ENCODE results near the gene MRPS22. TPM values are rescaled to one million over a fixed set of nuclear protein-coding genes. Genes with fewer than 3 reads are reported as not detected.

The MRPS22 gene
- total and polyA plus RNA-seq, 3 donors from 2014 or later = 61.1 to 95.8 (median 63.4) TPM

GRCh38 chr3:139324456-139324855, 19.4 kb upstream of the MRPS22 start:
- no peak for TF ChIP-seq POLR2A (IDR thresholded peaks at IDR 0.05)
- TF ChIP-seq CTCF (IDR thresholded peaks at IDR 0.05) = no peak
- intact Hi-C loops (cut with DNase I; ENCODE audit: low total_unique reads) = loop anchor here (10.0 kb wide), 1 partner anchor 210 kb away; no protein-coding TSS in a partner anchor
- 57 to 74% methylated on average over 5 of the region's 5 CpGs for WGBS, 2 donors
- Histone ChIP-seq H3K4me3 (no peak overlapping the region), H3K36me3 (ENCODE audit: low read depth, missing control alignments) (no peaks in the 10 kb centered on the region), H3K9me3 (no peaks in the 10 kb centered on the region), H3K27me3 (no peaks in the 10 kb centered on the region), H3K27ac (no peak overlapping the region), H3K4me1 (peaks cover 2% of the 10 kb centered on the region)
- no peak for DNase-seq

- Histone ChIP-seq H3K27ac (no peak overlapping the region), H3K27me3 (no peaks in the 10 kb centered on the region), H3K9me3 (no peaks in the 10 kb centered on the region), H3K4me1 (peaks cover 3% of the 10 kb centered on the region), H3K4me3 (no peak overlapping the region), H3K36me3 (ENCODE audit: low read depth, missing control alignments) (no peaks in the 10 kb centered on the region)
- WGBS, 2 donors = 73 to 83% methylated on average over 3 of the region's 3 CpGs
- intact Hi-C loops (cut with DNase I; ENCODE audit: low total_unique reads) = loop anchor here (10.0 kb wide), 1 partner anchor 211 kb away; no protein-coding TSS in a partner anchor
- TF ChIP-seq CTCF (IDR thresholded peaks at IDR 0.05) = no peak
- no peak for TF ChIP-seq POLR2A (IDR thresholded peaks at IDR 0.05)
- no peak for DNase-seq
Measured at GRCh38 chr3:139325551-139325950, 18.3 kb upstream of the MRPS22 start.

- DNase-seq = no peak
Measured at GRCh38 chr3:139326131-139326530, 17.7 kb upstream of the MRPS22 start.

GRCh38 chr3:139326707-139327106, 17.1 kb upstream of the MRPS22 start:
- Histone ChIP-seq H3K27ac (no peak overlapping the region), H3K27me3 (no peaks in the 10 kb centered on the region), H3K4me3 (no peak overlapping the region), H3K4me1 (peaks cover 3% of the 10 kb centered on the region), H3K36me3 (ENCODE audit: low read depth, missing control alignments) (no peaks in the 10 kb centered on the region), H3K9me3 (no peaks in the 10 kb centered on the region)
- TF ChIP-seq CTCF (IDR thresholded peaks at IDR 0.05) (no peak), POLR2A (IDR thresholded peaks at IDR 0.05) (no peak)
- intact Hi-C loops (cut with DNase I; ENCODE audit: low total_unique reads) = loop anchor here (10.0 kb wide), 1 partner anchor 212 kb away; no protein-coding TSS in a partner anchor
- WGBS, 2 donors = 69 to 82% methylated on average over 4 of the region's 4 CpGs
- DNase-seq = no peak

More at GRCh38 chr3:139326131-139326530, 17.7 kb upstream of the MRPS22 start:
- Histone ChIP-seq H3K27me3 (no peaks in the 10 kb centered on the region), H3K4me1 (peaks cover 3% of the 10 kb centered on the region), H3K27ac (no peak overlapping the region), H3K36me3 (ENCODE audit: low read depth, missing control alignments) (no peaks in the 10 kb centered on the region), H3K4me3 (no peak overlapping the region), H3K9me3 (no peaks in the 10 kb centered on the region)
- intact Hi-C loops (cut with DNase I; ENCODE audit: low total_unique reads) = loop anchor here (10.0 kb wide), 1 partner anchor 211 kb away; no protein-coding TSS in a partner anchor
- no peak for TF ChIP-seq POLR2A (IDR thresholded peaks at IDR 0.05)
- TF ChIP-seq CTCF (IDR thresholded peaks at IDR 0.05) = no peak
- WGBS, 2 donors = 86 to 87% methylated on average over 5 of the region's 5 CpGs

- H3K36me3 ChIP-seq (ENCODE audit: low read depth, missing control alignments) = no peaks in the 10 kb centered on the region
- no peaks in the 10 kb centered on the region for H3K9me3 ChIP-seq
- no peak overlapping the region for H3K27ac ChIP-seq
- no peak overlapping the region for H3K4me3 ChIP-seq
- no peak for TF ChIP-seq POLR2A (IDR thresholded peaks at IDR 0.05)
- TF ChIP-seq CTCF (IDR thresholded peaks at IDR 0.05) = no peak
- H3K4me1 ChIP-seq = peaks cover 3% of the 10 kb centered on the region
- WGBS, 2 donors = 87 to 95% methylated on average over 5 of the region's 5 CpGs
- no peaks in the 10 kb centered on the region for H3K27me3 ChIP-seq
- intact Hi-C loops (cut with DNase I; ENCODE audit: low total_unique reads) = loop anchor here (10.0 kb wide), 1 partner anchor 212 kb away; no protein-coding TSS in a partner anchor
- DNase-seq = no peak
Measured at GRCh38 chr3:139327231-139327630, 16.6 kb upstream of the MRPS22 start.

Measured in testis (tissue), 3 donors.